ENCODE results near the gene TSLP.

Gene TSLP

GRCh38 chr5:111071413-111071812 lies at the start of gene TSLP:
Gene TSLP, plus strand, starts transcription at chr5:111071713. Its CDS starts 178 bp downstream, at chr5:111071891.
- DNase-seq (ENCODE audit: extremely low spot score) = no peak
- TF ChIP-seq ARNT (IDR thresholded peaks at IDR 0.05) (no peak), BHLHE40 (IDR thresholded peaks at IDR 0.05; ENCODE audit: borderline replicate concordance) (no peak), SP1 (IDR thresholded peaks at IDR 0.05) (no peak), TARDBP (IDR thresholded peaks at IDR 0.05) (no peak), SUZ12 (IDR thresholded peaks at IDR 0.05) (no peak), PKNOX1 (IDR thresholded peaks at IDR 0.05) (no peak), L3MBTL2 (conservative IDR thresholded peaks at IDR 0.05) (no peak), LEF1 (IDR thresholded peaks at IDR 0.05; ENCODE audit: borderline replicate concordance) (no peak), FOXA1 (IDR thresholded peaks at IDR 0.05) (no peak), ELF4 (IDR thresholded peaks at IDR 0.05) (no peak)

GRCh38 chr5:111022301-111022700 lies 49.2 kb upstream of the TSLP start:
- DNase-seq (ENCODE audit: extremely low spot score) = no peak
- no peak for TF ChIP-seq BHLHE40 (IDR thresholded peaks at IDR 0.05; ENCODE audit: borderline replicate concordance)
- no peak for TF ChIP-seq L3MBTL2 (conservative IDR thresholded peaks at IDR 0.05)
- no peak for TF ChIP-seq NFRKB (IDR thresholded peaks at IDR 0.05)
- no peak for TF ChIP-seq SP1 (IDR thresholded peaks at IDR 0.05)
- TF ChIP-seq CTBP1 (IDR thresholded peaks at IDR 0.05; ENCODE audit: borderline replicate concordance) = no peak
- no peak for TF ChIP-seq TARDBP (IDR thresholded peaks at IDR 0.05)
- TF ChIP-seq FOXM1 (IDR thresholded peaks at IDR 0.05; ENCODE audit: borderline replicate concordance) = no peak
- no peak for TF ChIP-seq SUZ12 (IDR thresholded peaks at IDR 0.05)
- CTCF ChIA-PET = no interaction called here
- POLR2A ChIA-PET = no interaction called here

More at GRCh38 chr5:111071413-111071812, at the start of gene TSLP:
- ChIA-PET CTCF (no interaction called here), POLR2A (no interaction called here)

GRCh38 chr5:111028865-111029264 lies 42.6 kb upstream of the TSLP start:
- no peak for TF ChIP-seq CTBP1 (IDR thresholded peaks at IDR 0.05; ENCODE audit: borderline replicate concordance)
- no peak for TF ChIP-seq ELF4 (IDR thresholded peaks at IDR 0.05)
- no peak for TF ChIP-seq FOXK2 (IDR thresholded peaks at IDR 0.05)
- no peak for TF ChIP-seq PKNOX1 (IDR thresholded peaks at IDR 0.05)
- no peak for TF ChIP-seq ARNT (IDR thresholded peaks at IDR 0.05)
- no peak for TF ChIP-seq FOXA1 (IDR thresholded peaks at IDR 0.05)
- TF ChIP-seq TARDBP (IDR thresholded peaks at IDR 0.05) = no peak
- no peak for TF ChIP-seq BHLHE40 (IDR thresholded peaks at IDR 0.05; ENCODE audit: borderline replicate concordance)
- TF ChIP-seq SP1 (IDR thresholded peaks at IDR 0.05) = no peak
- CTCF ChIA-PET = no interaction called here
- POLR2A ChIA-PET = no interaction called here
- no peak for DNase-seq (ENCODE audit: extremely low spot score)

- DNase-seq (ENCODE audit: extremely low spot score) = peak; percentile 39
- ChIA-PET POLR2A (no interaction called here), CTCF (interaction anchor here (1.0 kb wide), 1 partner anchor 586 kb away, joined by 3 read pairs; no protein-coding TSS in a partner anchor)
- TF ChIP-seq PKNOX1 (IDR thresholded peaks at IDR 0.05) (no peak), HDGF (IDR thresholded peaks at IDR 0.05; ENCODE audit: borderline replicate concordance) (no peak), ZNF384 (IDR thresholded peaks at IDR 0.05) (no peak), FOXA1 (IDR thresholded peaks at IDR 0.05) (no peak), FOXM1 (IDR thresholded peaks at IDR 0.05; ENCODE audit: borderline replicate concordance) (no peak), NFRKB (IDR thresholded peaks at IDR 0.05) (no peak), SUZ12 (IDR thresholded peaks at IDR 0.05) (no peak), CTBP1 (IDR thresholded peaks at IDR 0.05; ENCODE audit: borderline replicate concordance) (no peak), FOXK2 (IDR thresholded peaks at IDR 0.05) (no peak), L3MBTL2 (conservative IDR thresholded peaks at IDR 0.05) (no peak), BHLHE40 (IDR thresholded peaks at IDR 0.05; ENCODE audit: borderline replicate concordance) (no peak), ELF4 (IDR thresholded peaks at IDR 0.05) (no peak), SP1 (IDR thresholded peaks at IDR 0.05) (no peak), LEF1 (IDR thresholded peaks at IDR 0.05; ENCODE audit: borderline replicate concordance) (no peak)
These were observed 27.6 kb upstream of the TSLP start for GRCh38 chr5:111043712-111044506.

GRCh38 chr5:111058064-111058463 lies 13.4 kb upstream of the TSLP start:
- DNase-seq (ENCODE audit: extremely low spot score) = no peak
- ChIA-PET POLR2A (no interaction called here), CTCF (no interaction called here)
- TF ChIP-seq L3MBTL2 (conservative IDR thresholded peaks at IDR 0.05) (no peak), LEF1 (IDR thresholded peaks at IDR 0.05; ENCODE audit: borderline replicate concordance) (no peak), TARDBP (IDR thresholded peaks at IDR 0.05) (no peak), BHLHE40 (IDR thresholded peaks at IDR 0.05; ENCODE audit: borderline replicate concordance) (no peak), NFRKB (IDR thresholded peaks at IDR 0.05) (no peak), ZNF384 (IDR thresholded peaks at IDR 0.05) (no peak), FOXK2 (IDR thresholded peaks at IDR 0.05) (no peak), PKNOX1 (IDR thresholded peaks at IDR 0.05) (no peak), FOXM1 (IDR thresholded peaks at IDR 0.05; ENCODE audit: borderline replicate concordance) (no peak), SP1 (IDR thresholded peaks at IDR 0.05) (no peak)

- ChIA-PET CTCF (no interaction called here), POLR2A (no interaction called here)
- TF ChIP-seq BHLHE40 (IDR thresholded peaks at IDR 0.05; ENCODE audit: borderline replicate concordance) (no peak), NFRKB (IDR thresholded peaks at IDR 0.05) (no peak), ARNT (IDR thresholded peaks at IDR 0.05) (no peak), SP1 (IDR thresholded peaks at IDR 0.05) (no peak), FOXK2 (IDR thresholded peaks at IDR 0.05) (no peak), ZNF384 (IDR thresholded peaks at IDR 0.05) (no peak), SUZ12 (IDR thresholded peaks at IDR 0.05) (no peak), CTBP1 (IDR thresholded peaks at IDR 0.05; ENCODE audit: borderline replicate concordance) (no peak), HDGF (IDR thresholded peaks at IDR 0.05; ENCODE audit: borderline replicate concordance) (no peak), FOXA1 (IDR thresholded peaks at IDR 0.05) (no peak), L3MBTL2 (conservative IDR thresholded peaks at IDR 0.05) (no peak), TARDBP (IDR thresholded peaks at IDR 0.05) (no peak), FOXM1 (IDR thresholded peaks at IDR 0.05; ENCODE audit: borderline replicate concordance) (no peak), ELF4 (IDR thresholded peaks at IDR 0.05) (no peak), PKNOX1 (IDR thresholded peaks at IDR 0.05) (no peak), LEF1 (IDR thresholded peaks at IDR 0.05; ENCODE audit: borderline replicate concordance) (no peak)
- no peak for DNase-seq (ENCODE audit: extremely low spot score)
These were observed 11.3 kb upstream of the TSLP start for GRCh38 chr5:111060169-111060568.

Data from HEK293T (cell line).